GM21619 (cell line): ENCODE measurements around the gene FAM151A.

Experiments
- ATAC-seq: cut with Tn5 transposase; IDR thresholded peaks from one replicate; pipeline ENCODE4 v1.9.1; 2021; ENCODE audit not compliant: unreplicated experiment

Gene FAM151A

GRCh38 chr1:54581621-54582035 lies 41.7 kb downstream of the FAM151A start:
- ATAC-seq: no peak

GRCh38 chr1:54580856-54581550 lies 42.3 kb downstream of the FAM151A start:
- no peak for ATAC-seq

- no peak for ATAC-seq
Measured at GRCh38 chr1:54579337-54579781, 44.0 kb downstream of the FAM151A start.

DNA sequence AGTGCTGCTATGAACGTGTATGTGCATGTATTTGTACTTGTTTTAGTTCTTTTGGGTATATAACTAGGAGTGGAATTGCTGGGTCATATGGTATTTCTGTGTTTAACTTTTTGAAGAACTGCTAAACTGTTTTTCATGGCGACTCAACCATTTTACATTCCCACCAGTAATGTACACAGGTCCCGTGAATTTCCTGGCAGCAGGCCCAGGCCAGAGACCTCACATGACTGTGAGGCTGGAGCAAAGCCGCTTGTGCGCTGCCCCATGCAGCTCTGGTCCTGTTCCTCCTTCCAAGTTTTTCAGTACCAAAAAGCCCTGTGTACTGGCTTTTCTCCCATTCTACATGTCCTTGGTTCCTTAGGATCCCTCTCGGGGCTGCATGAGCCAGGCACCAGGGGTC lies 45.7 kb downstream of the FAM151A start:
- ATAC-seq: no peak

DNA sequence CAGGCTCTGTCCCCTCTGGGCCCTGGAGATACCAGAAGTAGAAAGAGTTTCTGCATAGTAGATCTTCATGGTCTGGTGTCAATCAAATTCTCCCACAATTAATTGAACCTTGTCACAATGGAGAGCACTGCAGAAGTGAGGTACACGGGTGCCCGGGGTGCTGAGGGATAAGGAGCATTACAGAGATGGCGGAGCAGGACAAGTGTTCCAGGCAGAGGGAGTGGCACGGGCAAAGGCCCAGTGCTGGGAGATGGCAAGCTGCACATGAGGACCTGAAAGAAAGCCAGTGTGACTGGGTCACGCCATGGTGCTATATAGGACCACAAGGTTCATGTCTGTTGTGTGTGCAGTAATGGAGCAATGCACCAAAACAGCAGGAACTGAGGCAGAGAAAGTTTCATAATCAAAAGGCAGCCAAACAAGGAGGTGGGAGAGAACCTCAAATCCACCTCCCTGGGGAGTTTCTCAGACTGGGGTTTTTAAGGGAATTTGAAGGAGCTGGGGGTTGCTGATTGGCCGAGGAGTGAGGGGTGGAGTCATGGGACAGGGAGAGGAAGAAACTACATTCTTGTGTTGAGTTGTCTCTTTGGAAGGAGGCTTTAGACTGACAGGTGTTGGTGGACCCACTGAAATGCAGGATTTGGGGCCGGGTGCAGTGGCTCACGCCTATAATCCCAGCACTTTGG lies 47.6 kb downstream of the FAM151A start:
- ATAC-seq: no peak

DNA sequence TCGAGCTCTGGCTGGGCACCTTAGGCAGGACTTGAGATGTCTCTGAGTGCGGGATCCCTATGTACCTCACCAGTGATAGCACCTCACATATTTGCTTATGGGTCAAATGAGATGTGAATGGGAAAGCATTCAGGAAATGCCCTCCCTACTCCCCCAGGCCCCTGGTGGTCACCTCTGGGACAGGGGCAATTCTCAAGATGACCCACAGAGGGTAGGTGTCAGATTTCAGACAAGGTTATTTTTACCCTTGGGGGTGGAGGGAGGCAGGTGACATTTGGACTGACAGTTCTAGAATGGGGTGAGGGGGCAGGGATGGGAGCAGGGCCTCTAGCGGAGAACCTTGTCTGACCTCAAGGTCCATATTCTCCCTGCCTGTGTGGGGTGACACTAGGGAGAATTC lies 48.2 kb downstream of the FAM151A start:
- ATAC-seq: no peak

- ATAC-seq: no peak
Measured at GRCh38 chr1:54574158-54574778, 49.1 kb downstream of the FAM151A start.

DNA sequence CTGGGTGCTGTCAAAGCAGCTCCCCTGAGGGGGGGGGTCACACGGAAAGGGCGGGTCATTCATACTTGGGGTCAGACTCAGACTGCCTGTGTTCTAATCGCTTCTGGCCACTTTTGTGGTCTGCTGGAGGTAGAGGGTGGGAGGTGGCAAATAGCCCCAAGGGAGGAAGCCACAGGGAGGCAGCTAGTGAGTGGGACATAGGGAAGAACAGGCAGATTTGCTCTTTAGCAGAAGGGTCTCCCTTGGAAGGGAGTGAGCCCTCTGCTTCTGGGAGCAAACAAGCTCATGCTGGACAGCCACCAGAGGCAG lies 50.8 kb downstream of the FAM151A start:
- no peak for ATAC-seq

DNA sequence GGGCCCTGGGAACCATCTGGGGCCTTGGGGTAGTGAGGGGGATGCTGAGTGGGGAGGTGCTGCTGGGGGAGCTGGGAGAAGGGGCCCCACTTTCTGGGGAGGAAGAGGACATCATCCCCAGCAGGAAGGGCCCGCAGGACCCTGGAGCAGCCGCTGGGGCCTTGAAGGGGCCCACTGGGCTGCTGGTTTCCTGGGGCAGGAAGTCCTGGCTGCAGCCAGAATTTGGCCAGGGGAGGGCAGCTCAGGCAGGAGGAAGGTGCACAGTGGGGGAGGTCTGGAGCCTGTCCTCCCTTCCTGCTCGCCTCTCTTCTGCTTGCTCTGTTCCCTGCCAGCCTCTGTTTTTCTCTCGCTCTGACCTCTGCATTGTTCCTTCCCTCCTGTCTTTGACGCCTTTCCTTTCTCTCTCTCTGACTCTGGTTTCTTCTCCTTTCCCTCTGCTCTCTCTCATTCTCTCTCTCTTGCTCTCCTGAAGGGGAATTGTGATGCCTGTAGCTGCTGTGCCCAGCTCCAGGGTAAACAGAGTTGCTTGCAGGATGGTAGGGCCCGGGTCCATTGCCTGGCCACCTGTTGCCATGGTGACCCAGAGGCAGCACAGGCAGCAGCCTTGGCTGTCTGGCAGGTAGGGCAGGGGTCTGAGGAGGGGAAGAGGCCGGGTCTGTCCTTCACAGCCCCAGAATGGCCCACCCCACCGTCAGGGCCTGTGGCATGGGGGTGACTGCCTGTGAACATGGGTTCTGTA lies 51.4 kb downstream of the FAM151A start:
- no peak for ATAC-seq

DNA sequence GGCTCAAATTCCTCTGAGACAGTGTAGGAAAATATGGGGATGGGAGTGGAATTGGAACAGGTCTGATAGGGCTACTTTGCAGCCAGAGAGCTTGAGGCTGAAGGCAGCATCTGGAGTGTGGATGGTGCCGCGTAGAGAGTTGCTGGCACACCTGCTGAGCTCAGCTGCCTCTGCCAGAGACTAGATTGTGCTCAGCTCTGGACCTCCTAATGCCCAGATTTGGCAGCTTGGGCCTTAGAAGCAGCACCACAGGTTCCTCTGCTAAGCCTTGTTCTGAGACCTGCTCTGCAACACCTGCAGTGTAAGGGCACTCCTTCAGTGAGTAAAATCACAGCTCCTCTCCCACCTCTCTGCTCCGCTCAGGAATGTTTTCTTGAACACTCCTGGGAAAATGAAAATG lies 52.0 kb downstream of the FAM151A start:
- ATAC-seq: no peak

DNA sequence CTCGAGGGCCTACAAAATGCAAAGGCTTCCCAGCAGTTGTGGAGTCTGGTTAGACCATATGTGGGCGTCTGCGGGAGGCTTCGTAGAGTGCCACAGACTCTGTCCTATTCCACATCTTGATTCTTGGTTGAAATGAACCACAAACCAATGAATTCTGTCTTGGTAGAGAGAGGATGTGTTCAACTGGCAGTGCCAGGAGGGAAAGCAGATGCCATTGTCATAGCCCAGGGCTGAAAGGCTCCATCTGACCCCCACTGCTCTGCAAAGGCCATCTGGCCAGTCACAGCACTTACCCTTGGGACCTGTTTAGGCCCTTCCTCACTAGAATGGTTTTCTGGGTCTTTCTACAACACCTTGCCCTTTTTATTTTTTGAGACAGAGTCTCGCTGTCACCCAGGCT lies 53.2 kb downstream of the FAM151A start:
- ATAC-seq: no peak

- ATAC-seq: no peak
Measured at GRCh38 chr1:54569339-54569738, 54.0 kb downstream of the FAM151A start.

GRCh38 chr1:54567961-54568360 lies 55.4 kb downstream of the FAM151A start:
- no peak for ATAC-seq

DNA sequence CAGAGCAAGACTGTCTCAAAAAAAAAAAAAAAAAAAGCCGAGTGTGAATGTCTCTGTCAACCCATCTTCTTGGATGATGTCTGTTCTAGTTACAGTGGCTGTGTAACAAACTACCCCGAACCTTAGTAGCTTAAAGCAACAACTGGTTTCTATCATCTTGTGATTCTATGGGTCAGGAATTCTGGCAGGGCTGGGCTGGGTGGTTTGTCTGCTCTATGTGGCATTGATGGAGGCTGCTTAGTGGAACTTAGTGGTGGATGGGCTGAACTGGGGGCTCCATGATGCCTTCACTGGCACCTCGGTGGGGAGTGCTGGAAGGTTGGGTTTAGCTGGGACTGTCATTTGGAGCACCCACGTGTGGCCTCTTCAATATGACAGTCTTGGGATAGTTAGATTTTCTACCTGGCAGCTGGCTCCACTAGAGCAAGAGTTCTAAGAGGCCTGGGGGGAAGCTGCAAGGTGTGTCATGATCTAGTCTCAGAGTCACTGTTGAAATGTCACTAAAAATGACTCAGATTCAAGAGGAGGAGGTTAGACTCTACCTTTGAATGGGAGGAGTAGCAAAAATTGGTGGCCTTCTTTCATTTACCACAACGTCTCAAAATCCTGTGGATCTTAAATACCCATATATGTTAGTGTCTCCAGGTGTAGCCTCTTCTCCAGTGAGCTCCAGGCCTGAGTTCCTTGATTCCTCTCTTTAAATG lies 56.7 kb downstream of the FAM151A start:
- no peak for ATAC-seq

DNA sequence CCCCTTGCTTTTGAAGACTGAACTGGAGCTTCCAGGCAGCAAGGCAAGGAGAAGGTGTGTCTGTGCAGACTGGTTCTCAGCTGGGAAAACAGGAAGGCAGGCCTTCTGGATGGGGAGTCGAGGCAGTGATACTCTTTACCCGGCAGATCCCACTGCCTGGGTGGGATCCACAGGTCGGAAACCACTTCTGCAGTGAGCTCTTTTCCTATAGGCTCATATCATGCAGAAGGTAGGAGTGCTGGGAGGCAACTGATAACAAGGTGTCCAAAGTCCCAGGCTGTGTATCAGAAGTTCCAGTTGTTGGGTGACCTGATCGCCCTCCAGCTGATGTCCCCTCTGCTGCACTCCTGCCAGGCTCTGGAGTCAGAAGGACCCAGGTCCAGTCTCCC lies 58.2 kb downstream of the FAM151A start:
- no peak for ATAC-seq

GRCh38 chr1:54564312-54565112 lies 58.8 kb downstream of the FAM151A start:
- no peak for ATAC-seq

DNA sequence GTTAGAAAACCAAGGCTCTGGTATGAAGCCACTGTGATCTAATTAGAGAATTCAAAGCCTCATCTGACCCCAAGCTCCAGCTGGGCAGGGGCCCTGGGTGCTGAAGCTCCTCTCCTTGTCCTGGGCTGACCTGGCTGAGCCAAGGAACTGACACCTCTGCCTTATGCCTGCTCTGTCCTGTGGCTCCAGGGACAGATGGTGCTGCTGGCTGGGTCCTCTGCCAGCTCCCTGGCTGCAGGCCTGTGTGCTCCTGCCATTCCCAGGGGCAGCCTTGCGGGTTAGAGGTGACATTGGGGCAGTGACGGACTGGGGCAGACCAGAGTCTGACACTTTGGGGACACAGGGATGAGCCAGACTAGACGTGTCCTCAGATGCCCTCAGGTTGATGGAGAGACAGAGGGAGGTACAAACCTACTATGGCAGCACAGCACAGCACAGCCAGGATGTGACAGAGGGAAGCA lies 63.5 kb downstream of the FAM151A start:
- no peak for ATAC-seq
